LHCN-M2 (cell line): ENCODE results near the gene LIMCH1. TPM values are rescaled to one million over a fixed set of nuclear protein-coding genes. Genes with fewer than 3 reads are reported as not detected.

ENCODE experiments used
- total RNA-seq: library from RNA; depleted of rRNA; stranded (reverse); fragments of >200 nt; gene quantifications from 2 replicates; pipeline ENCODE4 v1.2.3, GENCODE V29; 2014; rRNA removed

Gene LIMCH1
- total RNA-seq, 1 experiment from 2014 or later = 5.1 TPM

Other genes starting within 250 kb of the LIMCH1 start
- not detected in 2 replicates for gene PHOX2B, start 210.6 kb downstream of the LIMCH1 start, total RNA-seq